DMS153 treated with DMSO at 0.1 percent for 48 hours (cell line): Measurements from ENCODE around the gene LDLRAD4.

Source experiments
- DNase-seq: peaks from one replicate; lab custom pipeline; 2025; ENCODE audit not compliant: unreplicated experiment; lab: John Stamatoyannopoulos, UW

The LDLRAD4 gene

GRCh38 chr18:13264091-13265007 is 45.8 kb downstream of the LDLRAD4 start:
- DNase-seq = no peak

- no peak for DNase-seq
These were observed 46.7 kb downstream of the LDLRAD4 start for GRCh38 chr18:13265008-13265910.

DNA sequence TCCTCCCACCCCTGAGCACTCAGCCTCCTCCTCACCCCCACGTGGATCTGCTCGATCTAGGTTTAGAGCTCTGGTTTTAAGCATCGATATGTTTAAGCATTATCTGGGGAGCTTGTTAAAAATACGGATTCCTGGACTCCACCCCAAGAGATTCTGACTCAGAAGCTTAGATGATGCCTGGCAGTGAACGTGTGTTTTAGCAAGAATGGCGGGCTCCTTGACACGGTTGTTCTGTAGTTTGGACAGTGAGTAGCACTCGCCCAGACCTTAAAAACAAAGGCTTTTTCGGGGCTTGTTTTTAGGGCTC is 47.3 kb downstream of the LDLRAD4 start:
- DNase-seq = no peak

DNA sequence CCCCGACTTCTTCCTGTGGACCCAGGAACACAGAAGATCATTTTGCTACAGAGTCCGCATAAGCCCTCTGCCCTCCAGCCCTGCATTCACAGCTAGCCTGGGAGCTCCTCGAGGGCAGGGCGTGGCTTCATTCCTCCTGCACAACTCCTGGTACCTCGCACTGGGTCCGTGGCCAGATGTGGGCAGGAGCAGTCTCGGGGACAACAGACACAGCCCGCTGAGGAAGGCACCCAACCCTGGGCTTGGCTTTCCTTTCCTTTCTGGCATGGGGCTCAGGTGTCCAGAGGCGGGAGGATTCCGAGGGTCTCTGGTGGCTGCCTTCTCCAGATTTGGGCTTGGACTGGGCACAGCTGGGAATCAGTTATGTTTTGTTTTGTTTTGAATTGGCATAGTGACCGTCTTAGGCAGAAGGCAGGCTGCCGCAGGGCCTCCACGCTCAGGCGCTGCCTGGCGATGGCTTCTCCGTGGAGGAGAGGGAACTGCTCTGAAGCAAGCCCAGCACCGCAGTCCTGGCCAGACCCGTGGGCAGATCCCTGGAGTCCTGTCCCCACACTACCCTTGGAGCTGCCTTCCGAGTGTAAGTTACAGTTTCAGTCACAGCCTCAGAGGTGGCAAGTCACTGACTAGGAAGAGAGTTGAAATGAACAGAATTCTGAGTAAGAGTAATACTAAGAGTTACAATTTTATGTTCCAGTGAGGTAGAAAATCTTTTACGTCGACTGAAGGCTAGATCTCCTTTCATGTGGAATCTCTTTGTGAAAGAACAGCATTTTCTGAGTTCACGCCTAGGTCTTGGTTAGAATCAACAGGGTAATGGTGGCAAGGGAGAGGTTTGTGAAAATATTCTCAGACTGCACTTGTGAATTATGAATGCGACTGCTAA is 47.9 kb downstream of the LDLRAD4 start:
- no peak for DNase-seq

DNA sequence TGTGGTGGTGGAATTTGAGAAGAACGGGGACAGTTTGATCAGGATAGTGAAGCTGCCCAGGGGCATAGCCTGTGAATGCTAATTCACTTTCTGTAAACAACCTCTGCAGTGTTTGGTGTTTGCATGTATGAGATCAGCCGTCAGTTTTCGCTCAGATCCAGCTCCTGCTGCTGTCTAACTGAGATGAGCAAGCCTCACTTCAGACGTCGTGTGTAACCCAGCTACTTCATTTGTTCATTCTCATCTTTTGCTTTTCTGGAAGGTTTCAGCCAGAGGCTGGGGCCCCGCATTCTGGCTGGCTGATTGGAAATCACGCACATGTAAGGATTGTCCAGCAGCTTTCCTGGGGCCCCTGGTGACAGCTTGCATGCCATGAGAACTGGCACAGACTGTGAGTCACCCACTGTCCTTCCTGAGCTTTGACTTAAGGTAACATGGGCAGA is 48.9 kb downstream of the LDLRAD4 start:
- no peak for DNase-seq

DNA sequence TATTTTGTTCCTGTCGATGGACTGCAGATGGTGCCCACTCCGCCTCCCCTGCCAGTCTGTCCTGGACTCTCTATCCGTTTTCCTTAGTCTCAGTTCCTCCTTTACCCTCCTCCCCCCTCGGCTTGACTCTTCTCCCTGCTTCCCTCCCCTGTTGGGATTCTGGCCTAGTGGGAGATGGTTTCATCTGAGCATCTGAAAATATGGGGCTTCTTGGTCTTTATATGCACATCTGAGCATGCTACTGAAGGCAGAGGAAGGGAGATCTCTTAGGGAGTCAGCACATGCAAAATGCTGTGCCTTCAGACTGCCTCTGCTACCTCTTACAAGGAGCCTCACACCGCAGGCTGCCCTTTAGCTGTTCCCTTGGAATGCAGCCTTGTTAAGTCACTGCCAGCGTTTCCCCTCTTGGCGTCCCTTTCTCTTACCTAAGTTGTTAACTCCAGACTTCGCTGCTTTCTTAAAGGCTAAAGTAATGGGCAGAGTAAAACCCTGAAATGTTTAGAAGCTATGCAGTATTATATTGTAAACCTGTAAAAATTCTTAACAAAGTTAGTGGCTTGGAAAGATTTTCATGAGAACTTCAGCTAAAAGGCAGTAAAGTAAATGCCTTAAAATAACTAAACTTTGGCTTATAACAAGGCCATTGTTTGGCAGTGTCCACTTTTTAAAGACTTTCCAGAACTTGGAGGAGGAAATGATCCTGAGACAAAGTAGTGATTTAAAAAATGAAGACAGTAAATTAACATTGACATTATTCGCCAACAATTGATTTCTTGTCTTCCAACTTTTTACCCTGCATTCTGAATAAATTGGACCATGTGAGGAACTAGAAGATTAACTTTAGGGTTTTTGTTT is 49.8 kb downstream of the LDLRAD4 start:
- no peak for DNase-seq

- no peak for DNase-seq
These were observed 50.4 kb downstream of the LDLRAD4 start for GRCh38 chr18:13269013-13269280.

DNA sequence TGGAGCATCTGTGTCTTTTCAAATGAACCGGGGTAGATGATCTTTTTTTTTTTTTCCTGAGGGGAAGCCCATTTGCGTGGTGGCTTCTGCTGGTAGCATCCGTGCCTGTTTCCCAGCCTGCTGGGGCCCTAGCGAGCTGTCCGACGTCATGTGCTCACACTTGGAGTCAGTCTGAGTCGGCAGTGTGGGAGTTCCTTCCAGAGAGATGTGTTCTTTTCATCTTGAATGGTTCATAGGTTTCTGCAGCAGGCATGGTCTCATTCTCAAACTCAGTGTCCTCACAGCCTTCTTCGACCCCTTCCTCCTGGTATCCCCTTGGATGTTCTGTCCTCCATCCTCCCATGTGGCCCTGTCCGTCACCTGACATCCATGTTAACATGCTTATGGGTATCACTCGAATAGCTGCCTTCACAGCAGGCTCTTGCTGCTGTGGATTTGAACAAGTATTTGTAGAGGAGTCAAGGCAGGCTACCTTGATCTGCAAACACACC is 51.0 kb downstream of the LDLRAD4 start:
- DNase-seq = no peak

GRCh38 chr18:13270279-13270855 is 51.8 kb downstream of the LDLRAD4 start:
- no peak for DNase-seq

DNA sequence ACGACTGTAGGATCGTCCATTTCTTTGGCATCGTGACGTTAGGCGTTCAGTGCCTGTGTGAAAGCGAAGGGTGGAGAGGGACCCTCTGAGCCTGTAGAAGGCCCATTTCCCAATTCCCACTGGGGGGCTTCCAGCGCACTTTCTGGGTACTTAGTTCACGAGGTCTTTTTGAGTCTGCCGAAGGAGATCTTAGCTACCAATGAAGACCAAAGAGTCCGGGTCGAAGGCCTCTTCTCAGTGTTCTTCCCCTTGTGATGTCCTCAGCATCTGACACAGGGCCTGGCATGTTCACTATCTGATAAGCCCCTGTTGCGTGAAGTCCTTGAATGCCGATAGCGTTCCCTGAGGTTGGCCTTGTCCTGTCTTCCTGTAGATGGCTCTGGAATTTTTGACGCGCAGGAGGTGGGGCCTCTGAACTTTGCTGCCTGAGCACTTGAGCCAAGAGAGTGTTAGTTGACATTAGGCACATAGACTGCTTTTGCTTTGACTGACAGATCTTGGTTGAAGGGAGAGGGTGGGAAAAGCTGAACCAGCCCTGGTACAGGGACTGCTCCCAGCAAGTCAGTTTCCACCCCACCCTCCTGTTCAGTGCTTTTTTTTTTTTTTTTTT is 52.8 kb downstream of the LDLRAD4 start:
- DNase-seq = no peak

DNA sequence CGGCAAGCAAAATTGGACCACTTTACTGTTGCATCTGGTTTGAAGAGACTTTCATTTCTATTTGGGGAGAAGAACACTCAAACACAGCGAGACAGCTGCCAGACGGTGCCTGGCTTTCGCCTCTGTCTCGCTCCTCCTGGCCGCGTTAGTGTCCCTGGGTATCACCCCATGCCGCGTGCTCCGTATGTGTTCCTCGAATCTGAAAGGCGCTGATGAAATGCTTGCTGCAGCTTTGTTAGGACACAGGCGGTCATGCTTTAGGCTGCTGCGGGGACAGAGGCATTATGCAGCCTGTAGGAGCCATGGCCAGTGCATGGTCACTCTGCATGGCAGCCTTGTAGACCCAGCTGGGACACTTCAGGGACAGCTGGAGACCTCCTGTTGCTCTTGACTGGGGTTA is 53.9 kb downstream of the LDLRAD4 start:
- no peak for DNase-seq

- no peak for DNase-seq
These were observed 55.2 kb downstream of the LDLRAD4 start for GRCh38 chr18:13273800-13274199.

DNA sequence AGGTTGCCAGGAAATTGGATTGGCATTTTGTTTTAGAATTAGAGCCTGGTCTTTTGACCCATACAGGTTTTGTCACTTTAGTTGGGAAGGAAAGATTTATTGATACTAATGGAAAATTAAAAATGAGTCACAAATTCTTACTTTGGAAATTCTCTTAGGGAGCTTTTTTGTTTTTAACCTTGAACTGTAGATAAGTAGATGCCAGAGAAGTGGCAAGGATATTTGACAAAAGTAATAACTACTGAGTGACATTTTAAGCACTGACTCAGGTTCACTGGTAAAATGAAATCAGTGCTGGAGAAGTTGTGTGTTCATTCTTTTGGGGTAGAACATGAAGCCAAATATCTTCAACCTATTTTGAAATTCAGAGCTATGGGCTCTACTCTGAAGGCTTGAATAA is 56.5 kb downstream of the LDLRAD4 start:
- DNase-seq = no peak

GRCh38 chr18:13276530-13277520 is 58.3 kb downstream of the LDLRAD4 start:
- DNase-seq = no peak

DNA sequence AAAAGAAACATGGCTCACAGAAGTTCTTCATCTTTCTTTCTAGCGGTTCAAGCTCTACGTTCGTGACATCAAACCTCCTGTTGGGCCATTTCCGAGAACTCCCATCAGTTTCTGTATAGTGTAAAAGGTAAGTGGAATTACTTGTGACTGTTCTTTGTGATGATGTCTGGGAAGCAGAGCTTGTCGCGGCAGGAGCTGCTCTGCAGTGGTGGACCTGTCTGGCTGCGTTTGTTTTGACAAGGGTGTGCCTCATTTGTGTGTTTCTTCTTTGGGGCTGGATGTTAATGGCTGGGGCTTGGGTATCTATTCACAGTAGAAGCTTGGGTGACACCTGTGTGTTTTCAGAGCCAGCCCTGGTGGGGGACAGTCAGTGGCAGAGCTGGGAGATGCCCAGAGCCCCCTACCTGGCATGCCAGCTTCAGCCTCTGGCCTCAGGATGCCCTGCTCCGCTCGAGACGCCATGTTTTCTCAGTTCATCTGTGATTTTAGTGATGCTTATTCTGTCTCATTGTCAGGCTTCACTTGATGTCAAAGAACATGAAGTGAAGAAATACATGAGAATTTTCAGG is 59.6 kb downstream of the LDLRAD4 start:
- no peak for DNase-seq

DNA sequence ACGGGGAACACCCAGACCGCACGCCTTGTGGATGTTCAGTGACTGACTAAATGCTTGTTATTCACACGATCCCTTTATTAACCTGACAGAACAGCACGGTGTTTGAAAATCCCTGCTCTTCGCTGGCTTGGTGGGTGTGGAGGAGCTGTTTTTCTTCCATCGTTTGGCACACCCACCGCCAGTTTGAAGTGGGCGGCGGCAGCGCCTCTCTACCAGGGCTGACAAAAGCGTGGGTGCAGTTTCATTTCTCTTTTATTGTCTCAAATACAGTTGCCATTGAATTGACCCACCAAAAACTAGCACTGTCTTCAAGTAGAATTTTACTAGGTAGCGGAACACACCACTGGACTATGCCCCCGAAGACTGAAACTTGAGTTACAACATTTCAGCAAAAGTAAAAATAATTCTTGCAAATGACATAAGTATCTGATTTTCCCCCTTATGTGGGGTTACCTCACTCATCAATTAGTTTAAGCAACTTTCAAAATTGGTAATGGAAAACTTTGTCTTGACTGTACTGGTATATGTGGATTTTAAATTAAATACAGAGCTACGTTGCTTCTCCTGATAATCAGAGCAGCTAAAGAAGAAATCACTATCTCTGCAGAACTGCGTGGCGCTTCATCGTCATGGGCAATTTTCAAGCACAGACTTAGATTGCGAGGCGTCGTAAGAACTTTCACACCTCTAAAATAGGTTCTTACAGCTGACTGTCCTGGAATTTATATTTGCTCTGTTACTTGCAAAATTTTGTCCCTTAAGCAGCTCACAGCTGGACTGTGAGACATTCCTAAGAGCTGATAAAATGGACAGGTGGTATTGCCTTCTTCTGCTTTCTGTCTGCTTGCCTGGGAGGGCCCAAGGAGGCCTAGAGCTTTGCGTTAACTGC is 60.9 kb downstream of the LDLRAD4 start:
- no peak for DNase-seq
